Glomerular visceral epithelial cell (primary cell): ENCODE data around the gene MARS1.
A peak's percentile ranks its signal among the peaks of the same experiment; 100 is the strongest.
"Not testable (repeated sequence)": the region's sequence is repeated elsewhere in the genome, so short reads cannot be mapped to it uniquely, and the experiment has no call there.

Experiments used
- DNase-seq: peaks from one replicate; pipeline ENCODE4 v3.0.0-alpha.2; 2016; ENCODE audit errors: extremely low spot score

Gene MARS1

GRCh38 chr12:57550641-57551549 lies 63.0 kb downstream of the MARS1 start:
- DNase-seq, result no peak

GRCh38 chr12:57551637-57552305 lies 63.9 kb downstream of the MARS1 start:
- no peak for DNase-seq

GRCh38 chr12:57552306-57552651 lies 64.4 kb downstream of the MARS1 start:
- no peak for DNase-seq

GRCh38 chr12:57552835-57553313 lies 65.0 kb downstream of the MARS1 start:
- peak; percentile 31 for DNase-seq

GRCh38 chr12:57553343-57554202 lies 65.7 kb downstream of the MARS1 start:
- DNase-seq, result no peak

- DNase-seq, result no peak
These were observed 66.6 kb downstream of the MARS1 start for GRCh38 chr12:57554453-57554852.

GRCh38 chr12:57554897-57555296 lies 67.0 kb downstream of the MARS1 start:
- DNase-seq, result no peak

GRCh38 chr12:57558864-57559263 lies 71.0 kb downstream of the MARS1 start:
- no peak for DNase-seq

- DNase-seq, result no peak
These were observed 72.6 kb downstream of the MARS1 start for GRCh38 chr12:57560516-57560915.

- DNase-seq, result not testable (repeated sequence)
These were observed 73.2 kb downstream of the MARS1 start for GRCh38 chr12:57561117-57561516.

GRCh38 chr12:57563358-57563757 lies 75.5 kb downstream of the MARS1 start:
- DNase-seq, result no peak

- DNase-seq, result no peak
These were observed 76.4 kb downstream of the MARS1 start for GRCh38 chr12:57564178-57564740.
